LNCAP (cell line): ENCODE measurements around the gene CELA1.

Source experiments
- CTCF ChIP-seq: fragments of 450-650 bp; IDR thresholded peaks from 2 replicates; pipeline ENCODE4 v1.5.1; 2017; ENCODE audit warnings: mild to moderate bottlenecking

The CELA1 gene

GRCh38 chr12:51390457-51390856 is 44.0 kb upstream of the CELA1 start:
- no peak for TF ChIP-seq CTCF

- no peak for TF ChIP-seq CTCF
These were observed 43.0 kb upstream of the CELA1 start for GRCh38 chr12:51389302-51389999.

GRCh38 chr12:51388846-51389245 is 42.4 kb upstream of the CELA1 start:
- no peak for TF ChIP-seq CTCF

GRCh38 chr12:51388069-51388799 is 41.8 kb upstream of the CELA1 start:
- no peak for TF ChIP-seq CTCF

GRCh38 chr12:51386351-51386750 is 39.9 kb upstream of the CELA1 start:
- TF ChIP-seq CTCF, result no peak

GRCh38 chr12:51383269-51383905 is 36.9 kb upstream of the CELA1 start:
- TF ChIP-seq CTCF, result no peak

- no peak for TF ChIP-seq CTCF
These were observed 35.7 kb upstream of the CELA1 start for GRCh38 chr12:51382173-51382572.
